HEK293 (cell line): ENCODE data around the gene OPCML.

Experiments used
- CTCF ChIA-PET: fragments of 350-600 bp; formaldehyde crosslinking; extraction: SDS; loops from one replicate; lab custom pipeline; 2021; ENCODE audit warnings: antibody characterized with exemption; lab: Yijun Ruan, JAX
- POLR2A ChIA-PET: fragments of 300-600 bp; formaldehyde crosslinking; extraction: SDS; loops from one replicate; lab custom pipeline; 2020; ENCODE audit warnings: antibody characterized with exemption, inconsistent platforms; lab: Yijun Ruan, JAX
- H3K27ac ChIP-seq: fragments of 200-500 bp; sonication (Bioruptor generic); 2 replicates; pipeline ENCODE4 v1.5.1; 2014; ENCODE audit warnings: low read depth, low read length, control low read depth, inconsistent platforms; ENCODE audit errors: extremely low read depth
- H3K36me3 ChIP-seq, 2 experiments: fragments of 200-500 bp in 1 of 2; sonication (Bioruptor generic) in 1 of 2; 1 replicate in 1 of 2; 2 replicates in 1 of 2; pipeline ENCODE4 v1.5.1; 2014 to 2017; ENCODE audit warnings: inconsistent platforms in 2 of 2, low read length in 2 of 2; ENCODE audit not compliant: control insufficient read depth in 2 of 2, insufficient read depth in 1 of 2
- H3K4me1 ChIP-seq: fragments of 200-500 bp; sonication (Bioruptor generic); 2 replicates; pipeline ENCODE4 v1.5.1; 2014; ENCODE audit warnings: mild to moderate bottlenecking, low read length, inconsistent platforms; ENCODE audit not compliant: control insufficient read depth, insufficient read depth
- H3K4me3 ChIP-seq: 2 replicates; pipeline ENCODE4 v1.5.1; 2011; ENCODE audit warnings: low read depth, mild to moderate bottlenecking, control low read depth, low read length, moderate library complexity
- H3K9me3 ChIP-seq: fragments of 200-500 bp; sonication (Bioruptor generic); 2 replicates; pipeline ENCODE4 v1.5.1; 2014; ENCODE audit warnings: low read depth, low read length, inconsistent platforms; ENCODE audit not compliant: control insufficient read depth, insufficient read depth
- FEZF1 ChIP-seq: fragments of 450-650 bp; formaldehyde crosslinking; IDR thresholded peaks from 2 replicates; pipeline ENCODE4 v1.5.1; 2016; ENCODE audit warnings: missing biosample characterization, missing genetic modification characterization
- KLF16 ChIP-seq: fragments of 450-650 bp; formaldehyde crosslinking; IDR thresholded peaks from 2 replicates; pipeline ENCODE4 v1.5.1; 2017; ENCODE audit warnings: missing biosample characterization, missing genetic modification characterization
- REPIN1 ChIP-seq: fragments of 450-650 bp; formaldehyde crosslinking; IDR thresholded peaks from 2 replicates; pipeline ENCODE4 v1.5.1; 2017; ENCODE audit warnings: missing biosample characterization, missing genetic modification characterization, low read depth
- SCRT1 ChIP-seq: fragments of 450-650 bp; formaldehyde crosslinking; IDR thresholded peaks from 2 replicates; pipeline ENCODE4 v1.5.1; 2016; ENCODE audit warnings: missing biosample characterization, missing genetic modification characterization, borderline replicate concordance
- SP2 ChIP-seq: fragments of 450-650 bp; formaldehyde crosslinking; IDR thresholded peaks from 2 replicates; pipeline ENCODE4 v1.5.1; 2016; ENCODE audit warnings: missing biosample characterization, missing genetic modification characterization
- ZBTB7A ChIP-seq: fragments of 450-650 bp; formaldehyde crosslinking; IDR thresholded peaks from 2 replicates; pipeline ENCODE4 v1.5.1; 2016; ENCODE audit warnings: low read depth, missing biosample characterization, missing genetic modification characterization
- ZNF202 ChIP-seq: fragments of 450-650 bp; formaldehyde crosslinking; IDR thresholded peaks from 2 replicates; pipeline ENCODE4 v1.5.1; 2016; ENCODE audit warnings: missing biosample characterization, missing genetic modification characterization, borderline replicate concordance
- ZNF341 ChIP-seq: fragments of 450-650 bp; formaldehyde crosslinking; IDR thresholded peaks from 2 replicates; pipeline ENCODE4; 2016; ENCODE audit warnings: low read depth, missing biosample characterization, missing genetic modification characterization
- ZNF354C ChIP-seq: fragments of 450-650 bp; formaldehyde crosslinking; IDR thresholded peaks from 2 replicates; pipeline ENCODE4 v1.5.1; 2016; ENCODE audit warnings: missing biosample characterization, missing genetic modification characterization, low read depth, borderline replicate concordance
- ZNF510 ChIP-seq: fragments of 450-650 bp; formaldehyde crosslinking; IDR thresholded peaks from 2 replicates; pipeline ENCODE4 v1.5.1; 2018; ENCODE audit warnings: mild to moderate bottlenecking, missing genetic modification characterization, missing biosample characterization; ENCODE audit not compliant: insufficient replicate concordance
- ZNF530 ChIP-seq: fragments of 450-650 bp; formaldehyde crosslinking; IDR thresholded peaks from 2 replicates; pipeline ENCODE4 v1.5.1; 2016; ENCODE audit warnings: low read depth, missing biosample characterization, missing genetic modification characterization
- ZNF600 ChIP-seq: fragments of 450-650 bp; formaldehyde crosslinking; IDR thresholded peaks from 2 replicates; pipeline ENCODE4 v1.5.1; 2016; ENCODE audit warnings: missing biosample characterization, missing genetic modification characterization
- ZNF677 ChIP-seq: fragments of 450-650 bp; IDR thresholded peaks from 2 replicates; pipeline ENCODE4 v1.5.0; 2018; ENCODE audit warnings: missing biosample characterization, mild to moderate bottlenecking, missing genetic modification characterization, moderate library complexity
- ZNF791 ChIP-seq: fragments of 450-650 bp; formaldehyde crosslinking; IDR thresholded peaks from 2 replicates; pipeline ENCODE4 v1.5.1; 2016; ENCODE audit warnings: missing biosample characterization, missing genetic modification characterization
- TF ChIP-seq, protein P1 (sequence below): fragments of 450-650 bp; formaldehyde crosslinking; IDR thresholded peaks from 2 replicates; pipeline ENCODE4 v1.5.1; 2017; ENCODE audit warnings: missing biosample characterization, missing genetic modification characterization
- TF ChIP-seq, protein P2 (sequence below): fragments of 450-650 bp; formaldehyde crosslinking; IDR thresholded peaks from 2 replicates; pipeline ENCODE4 v1.5.1; 2016; ENCODE audit warnings: missing biosample characterization, missing genetic modification characterization
- TF ChIP-seq, protein P3 (sequence below): fragments of 450-650 bp; formaldehyde crosslinking; IDR thresholded peaks from 2 replicates; pipeline ENCODE4 v1.5.1; 2016; ENCODE audit warnings: missing biosample characterization, missing genetic modification characterization
- TF ChIP-seq, protein P4 (sequence below): fragments of 450-650 bp; formaldehyde crosslinking; IDR thresholded peaks from 2 replicates; pipeline ENCODE4 v1.5.1; 2016; ENCODE audit warnings: missing biosample characterization, missing genetic modification characterization
- TF ChIP-seq, protein P5 (sequence below): fragments of 450-650 bp; formaldehyde crosslinking; IDR thresholded peaks from 2 replicates; pipeline ENCODE4 v1.5.1; 2016; ENCODE audit warnings: missing biosample characterization, missing genetic modification characterization
- TF ChIP-seq, protein P6 (sequence below): fragments of 450-650 bp; formaldehyde crosslinking; IDR thresholded peaks from 2 replicates; pipeline ENCODE4 v1.5.1; 2016; ENCODE audit warnings: missing biosample characterization, missing genetic modification characterization

OPCML gene

DNA sequence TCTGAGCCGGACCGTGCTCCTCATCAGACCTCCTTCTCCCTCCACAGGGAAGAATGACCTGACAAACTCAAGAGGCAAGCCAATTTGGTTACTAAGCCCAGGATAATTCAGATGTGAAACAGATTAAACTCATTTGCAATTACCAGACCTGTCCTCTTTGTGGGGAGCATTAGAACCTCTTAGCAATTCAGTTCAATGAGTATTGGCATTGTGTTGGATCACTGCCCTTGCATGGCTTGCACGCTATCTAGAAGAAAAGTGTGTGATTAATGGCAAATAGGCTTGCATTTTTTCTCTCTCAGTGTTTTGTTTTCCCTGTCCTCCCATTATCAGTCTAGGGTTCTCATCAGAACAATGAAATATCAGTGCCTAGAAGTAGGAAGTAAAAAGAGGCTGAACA is 365.6 kb downstream of the OPCML start:
- no peak for TF ChIP-seq KLF16 (tag by site-specific recombination)
- TF ChIP-seq, protein P1, sequence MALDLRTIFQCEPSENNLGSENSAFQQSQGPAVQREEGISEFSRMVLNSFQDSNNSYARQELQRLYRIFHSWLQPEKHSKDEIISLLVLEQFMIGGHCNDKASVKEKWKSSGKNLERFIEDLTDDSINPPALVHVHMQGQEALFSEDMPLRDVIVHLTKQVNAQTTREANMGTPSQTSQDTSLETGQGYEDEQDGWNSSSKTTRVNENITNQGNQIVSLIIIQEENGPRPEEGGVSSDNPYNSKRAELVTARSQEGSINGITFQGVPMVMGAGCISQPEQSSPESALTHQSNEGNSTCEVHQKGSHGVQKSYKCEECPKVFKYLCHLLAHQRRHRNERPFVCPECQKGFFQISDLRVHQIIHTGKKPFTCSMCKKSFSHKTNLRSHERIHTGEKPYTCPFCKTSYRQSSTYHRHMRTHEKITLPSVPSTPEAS (tag by site-specific recombination): no peak
- TF ChIP-seq SP2 (tag by site-specific recombination): no peak
- TF ChIP-seq, protein P2, sequence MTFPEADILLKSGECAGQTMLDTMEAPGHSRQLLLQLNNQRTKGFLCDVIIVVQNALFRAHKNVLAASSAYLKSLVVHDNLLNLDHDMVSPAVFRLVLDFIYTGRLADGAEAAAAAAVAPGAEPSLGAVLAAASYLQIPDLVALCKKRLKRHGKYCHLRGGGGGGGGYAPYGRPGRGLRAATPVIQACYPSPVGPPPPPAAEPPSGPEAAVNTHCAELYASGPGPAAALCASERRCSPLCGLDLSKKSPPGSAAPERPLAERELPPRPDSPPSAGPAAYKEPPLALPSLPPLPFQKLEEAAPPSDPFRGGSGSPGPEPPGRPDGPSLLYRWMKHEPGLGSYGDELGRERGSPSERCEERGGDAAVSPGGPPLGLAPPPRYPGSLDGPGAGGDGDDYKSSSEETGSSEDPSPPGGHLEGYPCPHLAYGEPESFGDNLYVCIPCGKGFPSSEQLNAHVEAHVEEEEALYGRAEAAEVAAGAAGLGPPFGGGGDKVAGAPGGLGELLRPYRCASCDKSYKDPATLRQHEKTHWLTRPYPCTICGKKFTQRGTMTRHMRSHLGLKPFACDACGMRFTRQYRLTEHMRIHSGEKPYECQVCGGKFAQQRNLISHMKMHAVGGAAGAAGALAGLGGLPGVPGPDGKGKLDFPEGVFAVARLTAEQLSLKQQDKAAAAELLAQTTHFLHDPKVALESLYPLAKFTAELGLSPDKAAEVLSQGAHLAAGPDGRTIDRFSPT (tag by site-specific recombination): no peak
- TF ChIP-seq REPIN1 (tag by site-specific recombination): no peak
- TF ChIP-seq ZNF510: no peak
- TF ChIP-seq ZBTB7A (tag by site-specific recombination): no peak
- TF ChIP-seq SCRT1 (tag by site-specific recombination): no peak
- no peak for TF ChIP-seq ZNF600 (tag by site-specific recombination)
- TF ChIP-seq FEZF1 (tag by site-specific recombination): no peak
- TF ChIP-seq, protein P3, sequence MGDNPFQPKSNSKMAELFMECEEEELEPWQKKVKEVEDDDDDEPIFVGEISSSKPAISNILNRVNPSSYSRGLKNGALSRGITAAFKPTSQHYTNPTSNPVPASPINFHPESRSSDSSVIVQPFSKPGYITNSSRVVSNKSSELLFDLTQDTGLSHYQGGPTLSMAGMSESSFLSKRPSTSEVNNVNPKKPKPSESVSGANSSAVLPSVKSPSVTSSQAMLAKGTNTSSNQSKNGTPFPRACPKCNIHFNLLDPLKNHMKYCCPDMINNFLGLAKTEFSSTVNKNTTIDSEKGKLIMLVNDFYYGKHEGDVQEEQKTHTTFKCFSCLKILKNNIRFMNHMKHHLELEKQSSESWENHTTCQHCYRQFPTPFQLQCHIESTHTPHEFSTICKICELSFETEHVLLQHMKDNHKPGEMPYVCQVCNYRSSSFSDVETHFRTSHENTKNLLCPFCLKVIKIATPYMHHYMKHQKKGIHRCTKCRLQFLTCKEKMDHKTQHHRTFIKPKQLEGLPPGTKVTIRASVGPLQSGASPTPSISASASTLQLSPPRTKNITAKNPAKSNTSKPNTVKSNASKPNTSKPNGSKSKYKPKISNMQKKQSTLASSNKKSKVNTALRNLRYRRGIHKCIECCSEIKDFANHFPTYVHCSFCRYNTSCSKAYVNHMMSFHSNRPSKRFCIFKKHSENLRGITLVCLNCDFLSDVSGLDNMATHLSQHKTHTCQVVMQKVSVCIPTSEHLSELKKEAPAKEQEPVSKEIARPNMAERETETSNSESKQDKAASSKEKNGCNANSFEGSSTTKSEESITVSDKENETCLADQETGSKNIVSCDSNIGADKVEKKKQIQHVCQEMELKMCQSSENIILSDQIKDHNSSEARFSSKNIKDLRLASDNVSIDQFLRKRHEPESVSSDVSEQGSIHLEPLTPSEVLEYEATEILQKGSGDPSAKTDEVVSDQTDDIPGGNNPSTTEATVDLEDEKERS (tag by site-specific recombination): no peak
- TF ChIP-seq ZNF677 (tag by site-specific recombination): no peak
- TF ChIP-seq ZNF791 (tag by site-specific recombination): no peak
- Histone ChIP-seq H3K27ac (no peak overlapping the region), H3K36me3 (no peaks in the 10 kb centered on the region), H3K4me3 (no peak overlapping the region), H3K9me3 (no peaks in the 10 kb centered on the region), H3K4me1 (no peaks in the 10 kb centered on the region)
- ChIA-PET CTCF (interaction anchor here (3.5 kb wide), 1 partner anchor 33 kb away, joined by 19 read pairs; no protein-coding TSS in a partner anchor), POLR2A (no interaction called here)

DNA sequence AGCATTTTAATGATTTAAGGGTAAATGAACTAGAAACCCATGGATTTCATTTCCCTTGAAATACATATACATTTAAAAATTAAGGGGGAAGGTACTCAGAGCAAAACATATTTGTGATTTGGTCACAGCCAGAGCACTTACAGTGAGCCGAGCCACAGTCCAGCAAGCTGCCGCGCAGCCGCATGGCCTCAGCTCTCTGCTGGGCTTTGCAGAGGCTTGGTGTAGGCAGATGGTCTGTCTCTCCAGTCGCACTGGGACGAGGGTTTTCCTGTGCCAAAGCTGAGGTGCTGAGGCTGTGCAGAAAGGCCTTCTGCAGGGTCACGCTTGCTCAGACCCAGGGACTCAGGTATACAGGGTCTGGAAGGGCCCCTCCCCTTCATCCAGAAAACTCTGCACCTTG is 367.3 kb downstream of the OPCML start:
- Histone ChIP-seq H3K4me3 (no peak overlapping the region), H3K4me1 (no peaks in the 10 kb centered on the region)
- TF ChIP-seq ZNF202 (no peak), ZNF354C (no peak), ZNF341 (no peak), KLF16 (tag by site-specific recombination) (no peak), ZNF530 (tag by site-specific recombination) (no peak)
- TF ChIP-seq, protein P4, sequence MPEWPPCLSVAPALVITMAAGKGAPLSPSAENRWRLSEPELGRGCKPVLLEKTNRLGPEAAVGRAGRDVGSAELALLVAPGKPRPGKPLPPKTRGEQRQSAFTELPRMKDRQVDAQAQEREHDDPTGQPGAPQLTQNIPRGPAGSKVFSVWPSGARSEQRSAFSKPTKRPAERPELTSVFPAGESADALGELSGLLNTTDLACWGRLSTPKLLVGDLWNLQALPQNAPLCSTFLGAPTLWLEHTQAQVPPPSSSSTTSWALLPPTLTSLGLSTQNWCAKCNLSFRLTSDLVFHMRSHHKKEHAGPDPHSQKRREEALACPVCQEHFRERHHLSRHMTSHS (tag by site-specific recombination): no peak
- TF ChIP-seq, protein P5, sequence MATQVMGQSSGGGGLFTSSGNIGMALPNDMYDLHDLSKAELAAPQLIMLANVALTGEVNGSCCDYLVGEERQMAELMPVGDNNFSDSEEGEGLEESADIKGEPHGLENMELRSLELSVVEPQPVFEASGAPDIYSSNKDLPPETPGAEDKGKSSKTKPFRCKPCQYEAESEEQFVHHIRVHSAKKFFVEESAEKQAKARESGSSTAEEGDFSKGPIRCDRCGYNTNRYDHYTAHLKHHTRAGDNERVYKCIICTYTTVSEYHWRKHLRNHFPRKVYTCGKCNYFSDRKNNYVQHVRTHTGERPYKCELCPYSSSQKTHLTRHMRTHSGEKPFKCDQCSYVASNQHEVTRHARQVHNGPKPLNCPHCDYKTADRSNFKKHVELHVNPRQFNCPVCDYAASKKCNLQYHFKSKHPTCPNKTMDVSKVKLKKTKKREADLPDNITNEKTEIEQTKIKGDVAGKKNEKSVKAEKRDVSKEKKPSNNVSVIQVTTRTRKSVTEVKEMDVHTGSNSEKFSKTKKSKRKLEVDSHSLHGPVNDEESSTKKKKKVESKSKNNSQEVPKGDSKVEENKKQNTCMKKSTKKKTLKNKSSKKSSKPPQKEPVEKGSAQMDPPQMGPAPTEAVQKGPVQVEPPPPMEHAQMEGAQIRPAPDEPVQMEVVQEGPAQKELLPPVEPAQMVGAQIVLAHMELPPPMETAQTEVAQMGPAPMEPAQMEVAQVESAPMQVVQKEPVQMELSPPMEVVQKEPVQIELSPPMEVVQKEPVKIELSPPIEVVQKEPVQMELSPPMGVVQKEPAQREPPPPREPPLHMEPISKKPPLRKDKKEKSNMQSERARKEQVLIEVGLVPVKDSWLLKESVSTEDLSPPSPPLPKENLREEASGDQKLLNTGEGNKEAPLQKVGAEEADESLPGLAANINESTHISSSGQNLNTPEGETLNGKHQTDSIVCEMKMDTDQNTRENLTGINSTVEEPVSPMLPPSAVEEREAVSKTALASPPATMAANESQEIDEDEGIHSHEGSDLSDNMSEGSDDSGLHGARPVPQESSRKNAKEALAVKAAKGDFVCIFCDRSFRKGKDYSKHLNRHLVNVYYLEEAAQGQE: no peak
- TF ChIP-seq, protein P6, sequence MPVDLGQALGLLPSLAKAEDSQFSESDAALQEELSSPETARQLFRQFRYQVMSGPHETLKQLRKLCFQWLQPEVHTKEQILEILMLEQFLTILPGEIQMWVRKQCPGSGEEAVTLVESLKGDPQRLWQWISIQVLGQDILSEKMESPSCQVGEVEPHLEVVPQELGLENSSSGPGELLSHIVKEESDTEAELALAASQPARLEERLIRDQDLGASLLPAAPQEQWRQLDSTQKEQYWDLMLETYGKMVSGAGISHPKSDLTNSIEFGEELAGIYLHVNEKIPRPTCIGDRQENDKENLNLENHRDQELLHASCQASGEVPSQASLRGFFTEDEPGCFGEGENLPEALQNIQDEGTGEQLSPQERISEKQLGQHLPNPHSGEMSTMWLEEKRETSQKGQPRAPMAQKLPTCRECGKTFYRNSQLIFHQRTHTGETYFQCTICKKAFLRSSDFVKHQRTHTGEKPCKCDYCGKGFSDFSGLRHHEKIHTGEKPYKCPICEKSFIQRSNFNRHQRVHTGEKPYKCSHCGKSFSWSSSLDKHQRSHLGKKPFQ (tag by site-specific recombination): no peak
- TF ChIP-seq, all 188 proteins: peak for 0
- Histone ChIP-seq H3K36me3 (no peaks in the 10 kb centered on the region), H3K9me3 (no peaks in the 10 kb centered on the region), H3K27ac (no peak overlapping the region)
- CTCF ChIA-PET: interaction anchor here (0.6 to 3.5 kb wide), 10 partner anchors 13 to 670 kb away, joined by 3 to 19 read pairs (median 4); no protein-coding TSS in a partner anchor
- POLR2A ChIA-PET: no interaction called here
